Osteoblast (primary cell): Measurements from ENCODE around the gene AJAP1. TPM values are rescaled to one million over a fixed set of nuclear protein-coding genes. Genes with fewer than 3 reads are reported as not detected.

Experiments
- DNase-seq: peaks from one replicate; pipeline ENCODE4 v3.0.0; 2011; ENCODE audit warnings: low spot score, mixed read lengths; ENCODE audit not compliant: insufficient read length; ENCODE audit errors: missing footprints
- H2AFZ ChIP-seq: 2 replicates; pipeline ENCODE4 v1.6.0; 2011; ENCODE audit warnings: mild to moderate bottlenecking, low read length
- H3K27ac ChIP-seq: 2 replicates; pipeline ENCODE4 v1.5.1; 2011; ENCODE audit warnings: mild to moderate bottlenecking, low read depth, low read length, moderate library complexity
- H3K27me3 ChIP-seq: 2 replicates; pipeline ENCODE4 v1.6.0; 2012; ENCODE audit warnings: mild to moderate bottlenecking, control low read depth, inconsistent platforms, low read length, moderate library complexity; ENCODE audit not compliant: insufficient read depth
- H3K36me3 ChIP-seq: 2 replicates; pipeline ENCODE4 v1.5.1; 2011; ENCODE audit warnings: mild to moderate bottlenecking, low read length, control low read depth, moderate library complexity; ENCODE audit not compliant: insufficient read depth
- H3K4me1 ChIP-seq: 2 replicates; pipeline ENCODE4 v1.5.1; 2011; ENCODE audit warnings: mild to moderate bottlenecking, low read length, control low read depth, moderate library complexity; ENCODE audit not compliant: insufficient read depth
- H3K4me2 ChIP-seq: 2 replicates; pipeline ENCODE4 v1.6.0; 2011; ENCODE audit warnings: mild to moderate bottlenecking, low read length; ENCODE audit not compliant: insufficient read depth
- H3K4me3 ChIP-seq: fragments of 200-600 bp; sonication (generic); 3 replicates; pipeline ENCODE4 v1.5.1; 2012; ENCODE audit warnings: mild to moderate bottlenecking, low read length, inconsistent platforms; ENCODE audit not compliant: insufficient read depth
- H3K79me2 ChIP-seq: 2 replicates; pipeline ENCODE4 v1.6.0; 2012; ENCODE audit warnings: mild to moderate bottlenecking, low read length, control low read depth, inconsistent platforms; ENCODE audit not compliant: insufficient read depth
- H3K9me3 ChIP-seq: 2 replicates; pipeline ENCODE4 v1.5.1; 2011; ENCODE audit warnings: low read depth, low read length, control low read depth
- H4K20me1 ChIP-seq: 2 replicates; pipeline ENCODE4 v1.6.0; 2012; ENCODE audit warnings: mild to moderate bottlenecking, low read length, control low read depth; ENCODE audit not compliant: insufficient read depth
- total RNA-seq: library from RNA; depleted of rRNA; stranded (reverse); fragments of >200 nt; gene quantifications from 2 replicates; pipeline ENCODE4 v1.2.3, GENCODE V29; 2012
- TF ChIP-seq, protein P1 (sequence below): IDR thresholded peaks from 2 replicates; pipeline ENCODE4 v1.5.1; 2011; ENCODE audit warnings: mild to moderate bottlenecking, low read depth, low read length, moderate library complexity; ENCODE audit errors: extremely low read depth

The AJAP1 gene
- total RNA-seq, 1 donor: 1.1 TPM

GRCh38 chr1:4733446-4734177 is 79.2 kb downstream of the AJAP1 start:
- no peaks in the 10 kb centered on the region for H3K9me3 ChIP-seq
- H3K36me3 ChIP-seq: no peaks in the 10 kb centered on the region
- H3K4me1 ChIP-seq: no peaks in the 10 kb centered on the region
- no peak overlapping the region for H3K4me3 ChIP-seq
- H3K27me3 ChIP-seq: no peaks in the 10 kb centered on the region
- H2AFZ ChIP-seq: no peak overlapping the region
- H3K27ac ChIP-seq: no peak overlapping the region
- TF ChIP-seq, protein P1, sequence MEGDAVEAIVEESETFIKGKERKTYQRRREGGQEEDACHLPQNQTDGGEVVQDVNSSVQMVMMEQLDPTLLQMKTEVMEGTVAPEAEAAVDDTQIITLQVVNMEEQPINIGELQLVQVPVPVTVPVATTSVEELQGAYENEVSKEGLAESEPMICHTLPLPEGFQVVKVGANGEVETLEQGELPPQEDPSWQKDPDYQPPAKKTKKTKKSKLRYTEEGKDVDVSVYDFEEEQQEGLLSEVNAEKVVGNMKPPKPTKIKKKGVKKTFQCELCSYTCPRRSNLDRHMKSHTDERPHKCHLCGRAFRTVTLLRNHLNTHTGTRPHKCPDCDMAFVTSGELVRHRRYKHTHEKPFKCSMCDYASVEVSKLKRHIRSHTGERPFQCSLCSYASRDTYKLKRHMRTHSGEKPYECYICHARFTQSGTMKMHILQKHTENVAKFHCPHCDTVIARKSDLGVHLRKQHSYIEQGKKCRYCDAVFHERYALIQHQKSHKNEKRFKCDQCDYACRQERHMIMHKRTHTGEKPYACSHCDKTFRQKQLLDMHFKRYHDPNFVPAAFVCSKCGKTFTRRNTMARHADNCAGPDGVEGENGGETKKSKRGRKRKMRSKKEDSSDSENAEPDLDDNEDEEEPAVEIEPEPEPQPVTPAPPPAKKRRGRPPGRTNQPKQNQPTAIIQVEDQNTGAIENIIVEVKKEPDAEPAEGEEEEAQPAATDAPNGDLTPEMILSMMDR: no peak
- H4K20me1 ChIP-seq: no peaks in the 10 kb centered on the region
- DNase-seq: no peak
- no peak overlapping the region for H3K4me2 ChIP-seq
- H3K79me2 ChIP-seq: no peaks in the 10 kb centered on the region

GRCh38 chr1:4734219-4734618 is 79.8 kb downstream of the AJAP1 start:
- Histone ChIP-seq H3K9me3 (no peaks in the 10 kb centered on the region), H3K27me3 (no peaks in the 10 kb centered on the region), H3K36me3 (no peaks in the 10 kb centered on the region), H4K20me1 (no peaks in the 10 kb centered on the region), H3K4me2 (no peak overlapping the region), H3K27ac (no peak overlapping the region), H3K4me3 (no peak overlapping the region), H3K79me2 (no peaks in the 10 kb centered on the region), H3K4me1 (no peaks in the 10 kb centered on the region), H2AFZ (no peak overlapping the region)
- no peak for DNase-seq
- TF ChIP-seq, protein P1: no peak

- no peaks in the 10 kb centered on the region for H3K27me3 ChIP-seq
- no peaks in the 10 kb centered on the region for H3K9me3 ChIP-seq
- H3K36me3 ChIP-seq: no peaks in the 10 kb centered on the region
- no peaks in the 10 kb centered on the region for H3K79me2 ChIP-seq
- H3K4me1 ChIP-seq: no peaks in the 10 kb centered on the region
- no peak overlapping the region for H3K27ac ChIP-seq
- TF ChIP-seq, protein P1: no peak
- H3K4me2 ChIP-seq: no peak overlapping the region
- H2AFZ ChIP-seq: no peak overlapping the region
- H3K4me3 ChIP-seq: no peak overlapping the region
- peak; percentile 69 for DNase-seq
- no peaks in the 10 kb centered on the region for H4K20me1 ChIP-seq
Measured at GRCh38 chr1:4734791-4735190, 80.4 kb downstream of the AJAP1 start.

DNA sequence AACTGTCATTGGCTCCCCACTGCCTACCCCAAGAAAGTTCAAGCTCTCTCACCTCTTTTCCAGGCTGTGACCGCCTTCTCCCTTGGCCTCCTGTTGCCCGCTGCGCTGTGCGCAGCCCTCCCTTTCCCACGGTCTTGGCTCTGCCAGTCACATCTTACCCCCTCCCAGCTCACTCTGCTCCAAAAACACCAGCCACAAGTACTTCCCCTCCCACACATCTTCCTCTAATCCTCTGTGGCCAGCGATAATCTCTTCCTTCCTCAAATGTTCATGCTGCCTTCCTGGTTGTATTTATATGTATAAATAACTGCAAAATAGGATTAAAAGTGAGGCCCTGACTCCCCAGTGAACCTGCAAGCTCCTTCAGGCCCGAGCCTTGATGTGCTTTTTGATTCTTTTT is 81.8 kb downstream of the AJAP1 start:
- Histone ChIP-seq H3K4me1 (no peaks in the 10 kb centered on the region), H2AFZ (no peak overlapping the region), H3K36me3 (no peaks in the 10 kb centered on the region), H4K20me1 (no peaks in the 10 kb centered on the region), H3K27me3 (no peaks in the 10 kb centered on the region), H3K9me3 (no peaks in the 10 kb centered on the region), H3K4me2 (no peak overlapping the region), H3K27ac (no peak overlapping the region), H3K4me3 (no peak overlapping the region), H3K79me2 (no peaks in the 10 kb centered on the region)
- DNase-seq: peak; percentile 17
- TF ChIP-seq, protein P1: no peak
